ENCODE results near the gene PRPF18. TPM values are rescaled to one million over a fixed set of nuclear protein-coding genes. Genes with fewer than 3 reads are reported as not detected.

The PRPF18 gene
- total and polyA plus RNA-seq, 5 donors from 2014 or later = 29.6 to 43.7 (median 40.9) TPM

DNA sequence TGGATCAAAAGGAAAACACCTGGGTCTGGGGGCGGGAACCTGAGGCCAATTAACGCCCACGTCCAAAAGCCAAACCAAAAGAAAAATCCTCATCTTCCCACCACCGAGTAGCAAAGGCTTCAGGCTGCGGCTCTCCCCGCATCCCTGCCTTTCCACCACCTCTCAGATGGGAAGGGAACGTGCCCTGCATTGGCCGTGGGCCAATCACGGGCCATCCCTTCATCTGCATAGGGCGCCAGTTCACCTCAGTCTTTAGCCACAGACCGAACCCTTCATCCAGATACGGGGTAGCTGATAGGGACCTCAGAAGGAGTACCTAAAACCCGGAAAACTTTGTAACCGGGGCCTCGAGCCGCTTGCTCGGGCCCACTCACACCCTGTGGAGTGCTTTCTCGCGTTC lies 626 bp downstream of the PRPF18 start:
- no peaks in the 10 kb centered on the region for H3K9me3 ChIP-seq (ENCODE audit: control insufficient read depth in 2 of 2, low read length in 2 of 2)
- H3K36me3 ChIP-seq (ENCODE audit: control insufficient read depth, insufficient read depth, low read length) = peaks cover 10% of the 10 kb centered on the region
- peak overlapping the region; percentile 98 to 100 (median 99) for H3K4me3 Mint-ChIP-seq
- H3K4me1 Mint-ChIP-seq = peaks cover 13 to 54% (median 33%) of the 10 kb centered on the region in 4 donors
- peaks cover 22% of the 10 kb centered on the region for H3K27me3 Mint-ChIP-seq
- H3K4me1 ChIP-seq (ENCODE audit: control insufficient read depth, insufficient read depth, low read length, poor library complexity, severe bottlenecking) = peaks cover 30% of the 10 kb centered on the region
- peaks cover 8% of the 10 kb centered on the region for H3K27me3 ChIP-seq (ENCODE audit: control insufficient read depth, insufficient read depth, low read length)
- peak in 1 of 3 donors; percentile 20 for DNase-seq
- peaks cover 7% of the 10 kb centered on the region for H3K36me3 Mint-ChIP-seq
- no peak overlapping the region for H3K27ac ChIP-seq (ENCODE audit: insufficient read depth, low read length, poor library complexity, severe bottlenecking)
- ATAC-seq (ENCODE audit: low read depth in 2 of 2) = no peak
- peak overlapping the region; percentile 97 to 99 (median 99) for H3K27ac Mint-ChIP-seq
- H3K4me3 ChIP-seq (ENCODE audit: low read depth, low read length) = peak overlapping the region; percentile 90
- peaks cover 0 to 3% (median 0%) of the 10 kb centered on the region in 7 donors for H3K9me3 Mint-ChIP-seq

DNA sequence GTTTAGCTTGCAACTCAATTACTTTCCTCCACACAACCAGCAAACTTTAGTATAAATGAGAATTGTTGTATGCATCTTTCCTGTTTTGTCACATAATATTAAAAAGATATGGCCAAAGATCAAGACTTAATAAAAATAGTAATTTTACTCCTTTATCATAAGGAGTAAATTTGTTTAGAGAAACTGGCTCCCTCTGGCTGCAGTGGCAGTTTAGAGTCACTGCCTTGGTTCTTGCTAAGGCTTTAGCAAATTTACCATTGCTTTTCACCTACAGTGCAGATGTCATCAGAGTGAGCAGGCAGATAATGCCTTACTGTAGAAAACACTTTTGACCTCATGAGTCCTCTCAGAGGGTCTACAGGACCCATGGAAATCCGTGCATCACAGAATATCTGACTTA lies 2.6 kb downstream of the PRPF18 start:
- Mint-ChIP-seq H3K4me3 (peak overlapping the region; percentile 87 to 100 (median 94)), H3K4me1 (peaks cover 24 to 67% (median 45%) of the 10 kb centered on the region in 4 donors), H3K9me3 (no peaks in the 10 kb centered on the region), H3K27ac (no peak overlapping the region), H3K36me3 (peaks cover 19% of the 10 kb centered on the region), H3K27me3 (peaks cover 7% of the 10 kb centered on the region)
- Histone ChIP-seq H3K36me3 (ENCODE audit: control insufficient read depth, insufficient read depth, low read length) (peaks cover 26% of the 10 kb centered on the region), H3K4me1 (ENCODE audit: control insufficient read depth, insufficient read depth, low read length, poor library complexity, severe bottlenecking) (peaks cover 30% of the 10 kb centered on the region), H3K27me3 (ENCODE audit: control insufficient read depth, insufficient read depth, low read length) (peaks cover 2% of the 10 kb centered on the region), H3K4me3 (ENCODE audit: low read depth, low read length) (no peak overlapping the region), H3K27ac (ENCODE audit: insufficient read depth, low read length, poor library complexity, severe bottlenecking) (no peak overlapping the region), H3K9me3 (ENCODE audit: control insufficient read depth in 2 of 2, low read length in 2 of 2) (no peaks in the 10 kb centered on the region)
- ATAC-seq (ENCODE audit: low read depth in 2 of 2) (no peak), DNase-seq (peak in 1 of 3 donors; percentile 6)

DNA sequence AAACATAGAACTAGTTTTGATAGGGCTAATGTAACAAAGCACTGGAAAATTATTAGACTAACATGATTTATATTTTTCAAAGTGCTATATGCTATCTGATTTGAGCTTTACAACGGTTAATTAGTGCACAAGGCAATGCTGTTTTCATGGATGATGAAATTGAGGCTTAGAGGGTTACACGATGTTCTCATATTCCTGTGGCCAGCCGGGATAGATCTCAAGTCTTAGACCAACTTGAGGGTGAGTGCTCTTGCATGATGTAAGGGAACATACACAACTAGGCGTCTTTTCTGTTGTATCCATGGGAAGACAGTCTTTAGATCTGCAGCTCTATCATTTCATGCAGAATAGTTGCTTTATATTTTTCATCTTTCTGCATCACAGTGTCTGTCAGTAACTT lies 4.1 kb downstream of the PRPF18 start:
- Histone ChIP-seq H3K4me3 (ENCODE audit: low read depth, low read length) (no peak overlapping the region), H3K36me3 (ENCODE audit: control insufficient read depth, insufficient read depth, low read length) (peaks cover 26% of the 10 kb centered on the region), H3K4me1 (ENCODE audit: control insufficient read depth, insufficient read depth, low read length, poor library complexity, severe bottlenecking) (peaks cover 30% of the 10 kb centered on the region), H3K27me3 (ENCODE audit: control insufficient read depth, insufficient read depth, low read length) (no peaks in the 10 kb centered on the region), H3K27ac (ENCODE audit: insufficient read depth, low read length, poor library complexity, severe bottlenecking) (no peak overlapping the region), H3K9me3 (ENCODE audit: control insufficient read depth in 2 of 2, low read length in 2 of 2) (no peaks in the 10 kb centered on the region)
- H3K27me3 Mint-ChIP-seq = peaks cover 5% of the 10 kb centered on the region
- peaks cover 24% of the 10 kb centered on the region for H3K36me3 Mint-ChIP-seq
- DNase-seq = no peak
- peaks cover 26 to 72% (median 46%) of the 10 kb centered on the region in 4 donors for H3K4me1 Mint-ChIP-seq
- no peaks in the 10 kb centered on the region for H3K9me3 Mint-ChIP-seq
- ATAC-seq (ENCODE audit: low read depth in 2 of 2) = no peak
- H3K27ac Mint-ChIP-seq = peak overlapping the region in 1 of 3 donors; percentile 41
- peak overlapping the region in 2 of 4 donors; percentile 37 to 48 for H3K4me3 Mint-ChIP-seq

- H3K36me3 Mint-ChIP-seq = peaks cover 24% of the 10 kb centered on the region
- peaks cover 29 to 69% (median 42%) of the 10 kb centered on the region in 4 donors for H3K4me1 Mint-ChIP-seq
Observed at GRCh38 chr10:13592306-13592705, 5.5 kb downstream of the PRPF18 start.

GRCh38 chr10:13593535-13593934 lies 6.8 kb downstream of the PRPF18 start:
- Mint-ChIP-seq H3K27me3 (no peaks in the 10 kb centered on the region), H3K4me3 (no peak overlapping the region), H3K4me1 (peaks cover 37 to 59% (median 43%) of the 10 kb centered on the region in 4 donors), H3K9me3 (no peaks in the 10 kb centered on the region), H3K36me3 (peaks cover 30% of the 10 kb centered on the region), H3K27ac (no peak overlapping the region)
- no peak for ATAC-seq (ENCODE audit: low read depth in 2 of 2)
- Histone ChIP-seq H3K27ac (ENCODE audit: insufficient read depth, low read length, poor library complexity, severe bottlenecking) (no peak overlapping the region), H3K4me3 (ENCODE audit: low read depth, low read length) (no peak overlapping the region), H3K27me3 (ENCODE audit: control insufficient read depth, insufficient read depth, low read length) (no peaks in the 10 kb centered on the region), H3K4me1 (ENCODE audit: control insufficient read depth, insufficient read depth, low read length, poor library complexity, severe bottlenecking) (peaks cover 9% of the 10 kb centered on the region), H3K9me3 (ENCODE audit: control insufficient read depth in 2 of 2, low read length in 2 of 2) (no peaks in the 10 kb centered on the region), H3K36me3 (ENCODE audit: control insufficient read depth, insufficient read depth, low read length) (peaks cover 36% of the 10 kb centered on the region)
- no peak for DNase-seq

More at GRCh38 chr10:13592306-13592705, 5.5 kb downstream of the PRPF18 start:
- peaks cover 20% of the 10 kb centered on the region for H3K4me1 ChIP-seq (ENCODE audit: control insufficient read depth, insufficient read depth, low read length, poor library complexity, severe bottlenecking)
- Mint-ChIP-seq H3K9me3 (no peaks in the 10 kb centered on the region), H3K27me3 (no peaks in the 10 kb centered on the region), H3K27ac (no peak overlapping the region), H3K4me3 (peak overlapping the region in 1 of 4 donors; percentile 20)
- H3K27me3 ChIP-seq (ENCODE audit: control insufficient read depth, insufficient read depth, low read length) = no peaks in the 10 kb centered on the region
- H3K4me3 ChIP-seq (ENCODE audit: low read depth, low read length) = no peak overlapping the region
- DNase-seq = no peak
- peaks cover 27% of the 10 kb centered on the region for H3K36me3 ChIP-seq (ENCODE audit: control insufficient read depth, insufficient read depth, low read length)
- no peak overlapping the region for H3K27ac ChIP-seq (ENCODE audit: insufficient read depth, low read length, poor library complexity, severe bottlenecking)
- ATAC-seq (ENCODE audit: low read depth in 2 of 2) = no peak
- H3K9me3 ChIP-seq (ENCODE audit: control insufficient read depth in 2 of 2, low read length in 2 of 2) = no peaks in the 10 kb centered on the region

DNA sequence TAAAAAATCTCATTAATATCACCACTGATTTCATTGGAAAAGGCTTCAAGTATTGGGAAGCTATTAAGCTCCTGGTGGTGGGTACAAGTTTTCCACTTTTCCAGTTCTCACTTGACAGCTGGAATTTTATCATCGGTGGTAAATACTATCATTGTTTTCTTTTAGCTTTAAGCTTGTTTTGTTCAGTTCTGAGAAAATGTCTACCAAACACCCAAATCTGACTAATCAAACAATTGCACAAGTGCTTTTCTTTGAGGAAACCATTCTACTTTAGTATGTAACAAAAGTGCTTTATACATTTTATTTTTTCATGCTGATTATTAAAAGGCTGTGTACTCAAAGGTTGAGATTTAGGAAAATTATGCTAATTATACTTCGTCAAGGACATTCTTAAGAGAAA lies 7.9 kb downstream of the PRPF18 start:
- H3K4me1 ChIP-seq (ENCODE audit: control insufficient read depth, insufficient read depth, low read length, poor library complexity, severe bottlenecking) = no peaks in the 10 kb centered on the region
- no peak for DNase-seq
- Mint-ChIP-seq H3K4me3 (no peak overlapping the region), H3K27me3 (no peaks in the 10 kb centered on the region), H3K4me1 (peaks cover 30 to 48% (median 39%) of the 10 kb centered on the region in 4 donors), H3K36me3 (peaks cover 30% of the 10 kb centered on the region), H3K9me3 (no peaks in the 10 kb centered on the region), H3K27ac (no peak overlapping the region)
- H3K27me3 ChIP-seq (ENCODE audit: control insufficient read depth, insufficient read depth, low read length) = no peaks in the 10 kb centered on the region
- ATAC-seq (ENCODE audit: low read depth in 2 of 2) = no peak
- no peak overlapping the region for H3K27ac ChIP-seq (ENCODE audit: insufficient read depth, low read length, poor library complexity, severe bottlenecking)
- H3K9me3 ChIP-seq (ENCODE audit: control insufficient read depth in 2 of 2, low read length in 2 of 2) = no peaks in the 10 kb centered on the region
- peaks cover 46% of the 10 kb centered on the region for H3K36me3 ChIP-seq (ENCODE audit: control insufficient read depth, insufficient read depth, low read length)
- no peak overlapping the region for H3K4me3 ChIP-seq (ENCODE audit: low read depth, low read length)

GRCh38 chr10:13597909-13598308 lies 11.1 kb downstream of the PRPF18 start:
- Histone ChIP-seq H3K27ac (ENCODE audit: insufficient read depth, low read length, poor library complexity, severe bottlenecking) (no peak overlapping the region), H3K4me3 (ENCODE audit: low read depth, low read length) (no peak overlapping the region), H3K27me3 (ENCODE audit: control insufficient read depth, insufficient read depth, low read length) (no peaks in the 10 kb centered on the region), H3K9me3 (ENCODE audit: control insufficient read depth in 2 of 2, low read length in 2 of 2) (no peaks in the 10 kb centered on the region), H3K4me1 (ENCODE audit: control insufficient read depth, insufficient read depth, low read length, poor library complexity, severe bottlenecking) (no peaks in the 10 kb centered on the region), H3K36me3 (ENCODE audit: control insufficient read depth, insufficient read depth, low read length) (peaks cover 52% of the 10 kb centered on the region)
- Mint-ChIP-seq H3K4me1 (peaks cover 16 to 36% (median 26%) of the 10 kb centered on the region in 4 donors), H3K36me3 (peaks cover 32% of the 10 kb centered on the region), H3K27ac (no peak overlapping the region), H3K4me3 (no peak overlapping the region), H3K9me3 (no peaks in the 10 kb centered on the region), H3K27me3 (no peaks in the 10 kb centered on the region)
- no peak for ATAC-seq (ENCODE audit: low read depth in 2 of 2)
- no peak for DNase-seq

DNA sequence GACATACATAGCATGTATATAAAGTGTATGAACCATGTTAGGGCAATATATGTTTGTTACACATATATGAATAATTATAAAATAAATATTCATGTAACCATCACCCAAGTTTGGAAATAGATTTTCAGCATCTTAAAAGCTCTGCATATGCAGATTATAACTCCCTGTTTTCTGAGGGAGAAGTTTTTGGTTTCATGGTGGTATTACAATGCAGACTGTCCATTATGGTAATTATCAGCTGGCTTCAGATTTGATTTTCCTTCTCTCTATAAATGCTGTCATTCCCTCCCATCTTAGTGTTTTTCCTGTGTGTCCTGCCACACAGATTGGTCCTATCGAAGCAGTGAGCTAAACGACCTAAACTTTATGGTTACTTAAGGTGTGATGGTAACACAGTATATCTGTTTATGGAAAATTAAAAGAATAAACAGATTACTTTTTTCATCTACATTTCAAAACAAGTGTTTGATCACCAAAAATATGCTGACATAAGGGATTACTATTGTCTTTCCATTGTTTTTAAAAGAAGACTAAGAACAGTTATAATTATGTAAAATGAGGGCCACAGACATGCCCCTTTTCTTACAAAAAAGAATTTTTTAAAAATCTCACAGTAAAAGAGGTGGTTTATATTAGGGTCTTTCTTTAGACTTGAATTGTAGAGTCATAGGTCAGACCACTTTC lies 17.7 kb downstream of the PRPF18 start:
- no peak for ATAC-seq (ENCODE audit: low read depth in 2 of 2)
- peaks cover 54% of the 10 kb centered on the region for H3K36me3 ChIP-seq (ENCODE audit: control insufficient read depth, insufficient read depth, low read length)

More for the DNA sequence above, 17.7 kb downstream of the PRPF18 start:
- no peaks in the 10 kb centered on the region for H3K27me3 Mint-ChIP-seq
- no peaks in the 10 kb centered on the region for H3K9me3 ChIP-seq (ENCODE audit: control insufficient read depth in 2 of 2, low read length in 2 of 2)
- H3K36me3 Mint-ChIP-seq = peaks cover 42% of the 10 kb centered on the region
- DNase-seq = no peak
- H3K9me3 Mint-ChIP-seq = no peaks in the 10 kb centered on the region
- H3K4me1 Mint-ChIP-seq = peaks cover 0 to 11% (median 8%) of the 10 kb centered on the region in 4 donors
- no peak overlapping the region for H3K4me3 ChIP-seq (ENCODE audit: low read depth, low read length)
- H3K27ac Mint-ChIP-seq = no peak overlapping the region
- no peak overlapping the region for H3K27ac ChIP-seq (ENCODE audit: insufficient read depth, low read length, poor library complexity, severe bottlenecking)
- no peaks in the 10 kb centered on the region for H3K4me1 ChIP-seq (ENCODE audit: control insufficient read depth, insufficient read depth, low read length, poor library complexity, severe bottlenecking)
- H3K27me3 ChIP-seq (ENCODE audit: control insufficient read depth, insufficient read depth, low read length) = no peaks in the 10 kb centered on the region
- no peak overlapping the region for H3K4me3 Mint-ChIP-seq

Measured in CD4-positive, CD25-positive, alpha-beta regulatory T cell (primary cell).